A673 (cell line): ENCODE data around the gene SLC9A1.

Experiments
- CTCF ChIP-seq: fragments of 300-800, 200-600 bp; sonication (generic); conservative IDR thresholded peaks from 2 replicates; pipeline ENCODE4 v1.5.1; 2017; ENCODE audit warnings: low read depth, mild to moderate bottlenecking, antibody characterized with exemption, low read length, moderate library complexity, mixed read lengths
- EZH2 ChIP-seq: fragments of 200-600 bp; sonication (generic); IDR thresholded peaks from 2 replicates; pipeline ENCODE4 v1.6.1; 2017; ENCODE audit warnings: borderline replicate concordance, low read depth, mild to moderate bottlenecking, mixed read lengths, antibody characterized with exemption, low read length; ENCODE audit not compliant: poor library complexity, severe bottlenecking

GRCh38 chr1:27116697-27117096, 38.2 kb downstream of the SLC9A1 start:
- no peak for TF ChIP-seq CTCF
- no peak for TF ChIP-seq EZH2
